WTC11 (cell line): ENCODE measurements around the gene SLC45A1. TPM values are rescaled to one million over a fixed set of nuclear protein-coding genes. Genes with fewer than 3 reads are reported as not detected.

Source experiments
- ATAC-seq: fragments of 200-7000 bp; cut with Tn5 transposase; 2 replicates; pipeline ENCODE4 v1.10.0; 2021; ENCODE audit warnings: mild to moderate bottlenecking, moderate library complexity
- CTCF ChIA-PET: fragments of 300-600 bp; sonication (Branson Sonifier 250); formaldehyde crosslinking; loops from one replicate; lab custom pipeline; 2021; ENCODE audit warnings: antibody characterized with exemption; lab: Charles Lee
- POLR2A ChIA-PET: fragments of 350-600 bp; sonication (Branson Sonifier 250); formaldehyde crosslinking; loops from one replicate; lab custom pipeline; 2021; ENCODE audit warnings: antibody characterized with exemption; lab: Charles Lee
- DNase-seq: peaks from one replicate; pipeline ENCODE4 v3.0.0; 2021; ENCODE audit warnings: low spot score
- H3K27ac Mint-ChIP-seq: 2 replicates; pipeline ENCODE4 v1.8.0; 2021; ENCODE audit warnings: mixed read lengths
- H3K27me3 Mint-ChIP-seq: 2 replicates; pipeline ENCODE4 v1.8.0; 2021; ENCODE audit warnings: low read depth, mild to moderate bottlenecking, moderate library complexity, mixed read lengths
- H3K36me3 Mint-ChIP-seq: 2 replicates; pipeline ENCODE4 v1.8.0; 2021; ENCODE audit warnings: mixed read lengths
- H3K4me1 Mint-ChIP-seq: 2 replicates; pipeline ENCODE4 v1.8.0; 2022; ENCODE audit warnings: mixed read lengths
- H3K4me3 Mint-ChIP-seq: 2 replicates; pipeline ENCODE4 v1.8.0; 2021; ENCODE audit warnings: mild to moderate bottlenecking, moderate library complexity, mixed read lengths
- H3K9me3 Mint-ChIP-seq: 2 replicates; pipeline ENCODE4 v1.8.0; 2021; ENCODE audit warnings: mixed read lengths
- CREM ChIP-seq: sonication (generic); formaldehyde crosslinking; IDR thresholded peaks from 2 replicates; pipeline ENCODE4 v1.8.1; 2022; ENCODE audit warnings: mild to moderate bottlenecking, missing genetic modification reagents, moderate library complexity
- E2F4 ChIP-seq: sonication (generic); formaldehyde crosslinking; IDR thresholded peaks from 2 replicates; pipeline ENCODE4 v1.8.1; 2022; ENCODE audit warnings: low read depth, mild to moderate bottlenecking, moderate library complexity, missing genetic modification reagents, borderline replicate concordance
- EMX1 ChIP-seq: fragments of 250-450 bp; sonication (Bioruptor Pico); IDR thresholded peaks from 2 replicates; pipeline ENCODE4 v1.8.0; 2021; ENCODE audit warnings: mild to moderate bottlenecking
- FOXJ3 ChIP-seq: sonication (generic); formaldehyde crosslinking; IDR thresholded peaks from 2 replicates; pipeline ENCODE4 v1.9.0; 2021; ENCODE audit warnings: missing genetic modification reagents, mild to moderate bottlenecking, borderline replicate concordance
- FOXP1 ChIP-seq: sonication (generic); formaldehyde crosslinking; IDR thresholded peaks from 2 replicates; pipeline ENCODE4 v1.8.0; 2022; ENCODE audit warnings: missing genetic modification reagents, mild to moderate bottlenecking, moderate library complexity, borderline replicate concordance
- IRF2 ChIP-seq: sonication (generic); formaldehyde crosslinking; IDR thresholded peaks from 2 replicates; pipeline ENCODE4 v1.8.0; 2022; ENCODE audit warnings: low read depth, missing genetic modification reagents, borderline replicate concordance
- JAZF1 ChIP-seq: fragments of 250-450 bp; sonication (Bioruptor Pico); IDR thresholded peaks from 2 replicates; pipeline ENCODE4 v1.9.0; 2021; ENCODE audit warnings: moderate library complexity, mild to moderate bottlenecking, inconsistent platforms
- KAT7 ChIP-seq: sonication (generic); formaldehyde crosslinking; IDR thresholded peaks from 2 replicates; pipeline ENCODE4 v1.8.1; 2023; ENCODE audit warnings: missing genetic modification reagents, mild to moderate bottlenecking, borderline replicate concordance
- MAX ChIP-seq: sonication (generic); formaldehyde crosslinking; IDR thresholded peaks from 2 replicates; pipeline ENCODE4 v1.8.0; 2022; ENCODE audit warnings: mild to moderate bottlenecking, missing genetic modification reagents
- MLX ChIP-seq: sonication (generic); formaldehyde crosslinking; IDR thresholded peaks from 2 replicates; pipeline ENCODE4 v1.8.1; 2023; ENCODE audit warnings: mild to moderate bottlenecking, missing genetic modification reagents, moderate library complexity
- NR3C1 ChIP-seq: sonication (generic); formaldehyde crosslinking; conservative IDR thresholded peaks from 2 replicates; pipeline ENCODE4 v1.8.1; 2023; ENCODE audit warnings: low read depth, mild to moderate bottlenecking, missing genetic modification reagents
- PRRX2 ChIP-seq: fragments of 250-450 bp; sonication (Bioruptor Pico); IDR thresholded peaks from 2 replicates; pipeline ENCODE4 v1.8.0; 2021; ENCODE audit warnings: mild to moderate bottlenecking
- RELA ChIP-seq: sonication (generic); formaldehyde crosslinking; IDR thresholded peaks from 2 replicates; pipeline ENCODE4 v1.8.1; 2022; ENCODE audit warnings: missing genetic modification reagents, mild to moderate bottlenecking, borderline replicate concordance
- SMAD3 ChIP-seq: sonication (generic); formaldehyde crosslinking; IDR thresholded peaks from 2 replicates; pipeline ENCODE4 v1.8.0; 2022; ENCODE audit warnings: missing genetic modification reagents, mild to moderate bottlenecking, borderline replicate concordance
- SP1 ChIP-seq: sonication (generic); formaldehyde crosslinking; conservative IDR thresholded peaks from 2 replicates; pipeline ENCODE4 v1.8.1; 2022; ENCODE audit warnings: missing genetic modification reagents
- ZBTB43 ChIP-seq: sonication (generic); formaldehyde crosslinking; IDR thresholded peaks from 2 replicates; pipeline ENCODE4 v1.8.1; 2023; ENCODE audit warnings: mild to moderate bottlenecking, missing genetic modification reagents
- ZNF138 ChIP-seq: sonication (generic); formaldehyde crosslinking; conservative IDR thresholded peaks from 2 replicates; pipeline ENCODE4 v1.8.1; 2022; ENCODE audit warnings: mild to moderate bottlenecking, moderate library complexity, missing genetic modification reagents
- ZNF232 ChIP-seq: sonication (generic); formaldehyde crosslinking; IDR thresholded peaks from 2 replicates; pipeline ENCODE4 v1.8.0; 2022; ENCODE audit warnings: mild to moderate bottlenecking, missing genetic modification reagents
- ZNF281 ChIP-seq: sonication (generic); formaldehyde crosslinking; IDR thresholded peaks from 2 replicates; pipeline ENCODE4 v1.8.0; 2023; ENCODE audit warnings: mild to moderate bottlenecking, missing genetic modification reagents
- ZNF423 ChIP-seq: fragments of 250-450 bp; sonication (Bioruptor Pico); IDR thresholded peaks from 2 replicates; pipeline ENCODE4 v2.1.2; 2022; ENCODE audit warnings: mild to moderate bottlenecking, moderate library complexity
- total RNA-seq: library from RNA; stranded (reverse); gene quantifications from 3 replicates; pipeline ENCODE4 v1.2.3, GENCODE V29; 2021

The SLC45A1 gene
- total RNA-seq, 1 experiment from 2014 or later = 2.3 TPM

GRCh38 chr1:8361198-8361849, 43.4 kb downstream of the SLC45A1 start:
- Mint-ChIP-seq H3K9me3 (no peaks in the 10 kb centered on the region), H3K4me1 (peaks cover 5% of the 10 kb centered on the region), H3K27me3 (no peaks in the 10 kb centered on the region), H3K4me3 (no peak overlapping the region), H3K27ac (peak overlapping the region; percentile 33; the same call in 1 of the 2 replicates), H3K36me3 (peaks cover 61% of the 10 kb centered on the region)
- CTCF ChIA-PET = no interaction called here
- TF ChIP-seq CREM (CRISPR knock-in tag) (no peak), ZNF423 (CRISPR knock-in tag) (no peak), SMAD3 (CRISPR knock-in tag) (no peak), FOXJ3 (CRISPR knock-in tag) (no peak), ZNF281 (CRISPR knock-in tag) (no peak), ZNF138 (CRISPR knock-in tag) (no peak), NR3C1 (no peak), KAT7 (CRISPR knock-in tag) (no peak), SP1 (CRISPR knock-in tag) (no peak), FOXP1 (CRISPR knock-in tag) (no peak), IRF2 (CRISPR knock-in tag) (no peak), RELA (CRISPR knock-in tag) (no peak), MLX (CRISPR knock-in tag) (no peak), ZNF232 (no peak), ZBTB43 (CRISPR knock-in tag) (no peak), JAZF1 (CRISPR knock-in tag) (no peak), MAX (no peak), EMX1 (no peak)
- DNase-seq (no peak), ATAC-seq (no peak)
- POLR2A ChIA-PET = no interaction called here

GRCh38 chr1:8362701-8363101, 44.8 kb downstream of the SLC45A1 start:
- Mint-ChIP-seq H3K36me3 (peaks cover 49% of the 10 kb centered on the region), H3K27ac (no peak overlapping the region), H3K4me1 (peaks cover 14% of the 10 kb centered on the region), H3K27me3 (no peaks in the 10 kb centered on the region), H3K4me3 (no peak overlapping the region)
- CTCF ChIA-PET = no interaction called here
- DNase-seq = no peak
- no peak for ATAC-seq
- TF ChIP-seq PRRX2 (CRISPR knock-in tag) = no peak
- TF ChIP-seq E2F4 = no peak
- TF ChIP-seq, all 79 proteins: peak for 0
- POLR2A ChIA-PET = interaction anchor here (0.6 kb wide), 1 partner anchor 271 kb away, joined by 3 read pairs; no protein-coding TSS in a partner anchor
- no peaks in the 10 kb centered on the region for H3K9me3 Mint-ChIP-seq
